ENCODE measurements around the gene RAB5B.
"Not testable (repeated sequence)": the region's sequence is repeated elsewhere in the genome, so short reads cannot be mapped to it uniquely, and the experiment has no call there.

The RAB5B gene

DNA sequence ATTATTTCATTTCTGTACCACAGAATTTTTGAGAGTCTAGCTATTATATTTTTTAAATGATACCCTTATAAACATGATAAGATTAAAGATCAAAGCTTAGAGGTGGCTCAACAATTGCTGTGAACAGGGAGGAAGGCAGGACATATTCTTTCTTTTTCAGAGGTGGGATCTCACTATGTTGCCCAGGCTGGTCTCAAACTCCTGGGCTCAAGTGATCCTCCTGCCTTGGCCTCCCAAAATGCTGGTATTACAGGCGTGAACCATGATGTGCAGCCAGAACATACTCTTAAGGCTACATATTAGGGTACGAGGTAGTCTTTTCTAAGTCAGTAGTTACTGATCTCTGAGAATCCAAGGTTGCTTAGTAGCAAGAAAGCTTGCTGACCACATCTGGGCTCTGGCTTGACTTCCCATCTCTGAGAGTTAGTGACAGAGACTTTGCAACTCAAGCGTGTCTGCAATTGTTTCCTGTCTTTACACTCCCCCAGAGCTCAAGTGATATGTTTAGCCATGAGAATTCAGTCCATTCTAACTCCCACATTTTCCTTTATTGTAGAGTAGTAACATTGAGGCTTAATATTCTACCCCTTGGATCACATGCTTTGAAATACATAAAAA is 8.6 kb downstream of the RAB5B start:
- Mint-ChIP-seq H3K36me3 (peaks cover 37% of the 10 kb centered on the region), H3K9me3 (no peaks in the 10 kb centered on the region), H3K27me3 (no peaks in the 10 kb centered on the region), H3K27ac (no peak overlapping the region), H3K4me3 (no peak overlapping the region), H3K4me1 (peaks cover 6% of the 10 kb centered on the region)
- DNase-seq, result no peak
- CTCF ChIA-PET, result interaction anchor here (1.2 to 2.4 kb wide), 2 partner anchors 13 to 15 kb away, joined by 3 to 13 read pairs; partner anchors contain the start of gene SUOX

DNA sequence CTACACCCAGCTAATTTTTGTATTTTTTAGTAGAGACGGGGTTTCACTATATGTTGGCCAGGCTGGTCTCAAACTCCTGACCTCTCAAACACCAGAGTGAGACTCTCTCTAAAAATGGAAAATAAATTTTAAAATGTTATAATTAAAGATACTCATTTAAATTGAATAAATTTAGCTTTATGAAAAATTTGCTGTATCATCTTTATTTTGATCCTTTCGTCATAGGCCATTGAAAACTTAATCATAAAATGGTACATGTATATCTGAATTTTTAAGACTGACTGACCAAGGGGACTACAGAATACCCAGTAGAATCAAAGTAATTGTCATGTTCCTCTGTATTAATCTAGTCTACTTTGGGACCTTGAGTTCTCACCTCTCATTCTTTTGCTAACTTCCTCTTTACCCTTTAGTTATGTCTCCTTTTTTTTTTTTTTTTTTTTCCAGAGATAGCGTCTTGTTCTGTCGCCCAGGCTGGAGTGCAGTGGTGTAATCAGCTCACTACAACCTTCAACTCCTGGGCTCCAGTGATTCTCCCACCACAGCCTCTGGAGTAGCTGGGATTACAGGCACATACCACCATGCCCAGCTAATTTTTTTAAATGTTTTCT is 9.5 kb downstream of the RAB5B start:
- peaks cover 36% of the 10 kb centered on the region for H3K36me3 Mint-ChIP-seq
- H3K4me3 Mint-ChIP-seq, result no peak overlapping the region
- no peak overlapping the region for H3K27ac Mint-ChIP-seq
- DNase-seq, result no peak
- CTCF ChIA-PET, result interaction anchor here (1.0 to 2.4 kb wide), 2 partner anchors 12 to 46 kb away, joined by 4 to 13 read pairs; no protein-coding TSS in a partner anchor
- H3K27me3 Mint-ChIP-seq, result no peaks in the 10 kb centered on the region
- H3K4me1 Mint-ChIP-seq, result peaks cover 2% of the 10 kb centered on the region
- H3K9me3 Mint-ChIP-seq, result no peaks in the 10 kb centered on the region

DNA sequence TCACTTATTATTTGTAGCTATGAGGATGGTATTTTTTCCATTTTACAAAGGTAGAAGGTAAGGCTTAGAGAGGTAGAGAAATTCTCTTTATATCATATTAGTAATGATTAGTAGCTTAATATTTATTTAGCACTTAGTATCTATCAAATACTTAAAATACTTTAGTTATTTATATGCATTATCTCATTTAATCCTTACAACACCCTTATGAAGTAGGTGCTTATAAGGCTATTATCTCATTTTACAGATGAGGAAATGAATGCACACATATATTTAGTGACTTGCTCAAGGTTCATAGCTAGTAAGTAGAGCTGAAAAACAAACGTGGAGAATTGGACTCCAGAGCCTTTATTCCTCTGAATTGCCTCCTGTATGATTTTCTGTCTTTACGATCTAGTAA is 11.0 kb downstream of the RAB5B start:
- peaks cover 37% of the 10 kb centered on the region for H3K36me3 Mint-ChIP-seq
- H3K27ac Mint-ChIP-seq, result no peak overlapping the region
- DNase-seq, result no peak

DNA sequence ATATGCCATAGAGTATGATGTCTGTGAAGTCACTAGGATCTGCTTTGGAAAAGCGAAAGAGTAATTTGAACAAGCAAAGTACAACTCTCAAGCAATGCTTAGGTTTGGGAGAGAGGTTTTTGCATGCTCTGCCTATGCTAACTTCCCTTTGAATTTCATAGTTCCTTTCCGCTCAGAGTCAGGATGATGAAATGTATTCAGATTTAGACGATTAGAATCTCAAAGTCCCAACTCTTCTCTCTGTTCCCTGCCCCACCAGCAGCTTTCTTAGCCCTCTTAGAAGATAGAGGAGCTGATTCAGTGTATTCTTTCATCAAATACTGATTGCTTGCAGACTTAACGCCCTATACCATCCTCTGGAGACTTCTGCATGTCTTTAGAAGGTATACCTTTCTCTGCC is 11.5 kb downstream of the RAB5B start:
- DNase-seq, result no peak
- no peaks in the 10 kb centered on the region for H3K27me3 Mint-ChIP-seq
- no peaks in the 10 kb centered on the region for H3K9me3 Mint-ChIP-seq
- CTCF ChIA-PET, result interaction anchor here (1.0 to 2.0 kb wide), 4 partner anchors 10 to 47 kb away, joined by 3 to 17 read pairs (median 6); partner anchors contain the start of gene RAB5B
- H3K27ac Mint-ChIP-seq, result no peak overlapping the region
- no peaks in the 10 kb centered on the region for H3K4me1 Mint-ChIP-seq
- no peak overlapping the region for H3K4me3 Mint-ChIP-seq
- H3K36me3 Mint-ChIP-seq, result peaks cover 39% of the 10 kb centered on the region

More for the DNA sequence above, 11.0 kb downstream of the RAB5B start:
- no peaks in the 10 kb centered on the region for H3K9me3 Mint-ChIP-seq
- H3K4me1 Mint-ChIP-seq, result no peaks in the 10 kb centered on the region
- CTCF ChIA-PET, result interaction anchor here (0.7 to 2.0 kb wide), 5 partner anchors 10 to 215 kb away, joined by 3 to 17 read pairs (median 6); partner anchors contain the start of genes RAB5B and SUOX
- no peaks in the 10 kb centered on the region for H3K27me3 Mint-ChIP-seq
- no peak overlapping the region for H3K4me3 Mint-ChIP-seq

DNA sequence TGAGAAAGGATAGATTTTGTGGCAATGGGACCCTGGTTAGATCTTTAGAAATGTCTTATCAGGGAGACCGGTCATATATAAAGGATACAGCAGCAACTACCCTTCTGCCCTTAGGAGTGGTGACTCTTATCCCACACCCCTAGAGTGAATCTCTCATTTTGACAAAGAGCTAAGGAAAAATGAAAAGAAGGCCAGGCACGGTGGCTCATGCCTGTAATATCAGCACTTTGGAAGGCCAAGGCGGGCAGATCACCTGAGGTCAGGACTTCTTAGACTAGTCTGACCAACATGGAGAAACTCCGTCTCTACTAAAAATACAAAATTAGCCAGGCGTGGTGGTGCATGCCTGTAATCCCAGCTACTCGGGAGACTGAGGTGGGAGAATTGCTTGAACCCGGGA is 12.1 kb downstream of the RAB5B start:
- not testable (repeated sequence) for H3K27me3 Mint-ChIP-seq, DNase-seq, H3K4me3 Mint-ChIP-seq, H3K27ac Mint-ChIP-seq, H3K4me1 Mint-ChIP-seq, H3K9me3 Mint-ChIP-seq
- CTCF ChIA-PET, result interaction anchor here (1.0 to 2.0 kb wide), 4 partner anchors 10 to 47 kb away, joined by 3 to 17 read pairs (median 3); no protein-coding TSS in a partner anchor
- H3K36me3 Mint-ChIP-seq, result peaks cover 45% of the 10 kb centered on the region

DNA sequence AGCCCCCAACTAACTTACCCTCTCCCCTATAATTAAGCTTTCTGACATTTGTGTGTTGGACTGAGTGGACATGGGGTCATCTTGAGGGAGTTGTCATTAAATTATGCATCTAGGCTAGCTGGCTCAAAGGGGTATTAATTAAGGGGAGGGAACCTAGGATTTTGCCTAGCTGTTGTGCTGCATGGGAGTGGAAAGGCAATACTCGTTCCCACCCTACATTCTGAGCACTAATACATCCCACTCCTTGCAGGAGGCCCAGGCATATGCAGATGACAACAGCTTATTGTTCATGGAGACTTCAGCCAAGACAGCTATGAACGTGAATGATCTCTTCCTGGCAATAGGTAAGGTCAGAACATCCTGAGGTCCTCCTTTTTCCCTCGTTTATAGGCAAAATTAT is 17.2 kb downstream of the RAB5B start:
- H3K4me1 Mint-ChIP-seq, result peaks cover 5% of the 10 kb centered on the region
- H3K27ac Mint-ChIP-seq, result no peak overlapping the region
- peaks cover 54% of the 10 kb centered on the region for H3K36me3 Mint-ChIP-seq

DNA sequence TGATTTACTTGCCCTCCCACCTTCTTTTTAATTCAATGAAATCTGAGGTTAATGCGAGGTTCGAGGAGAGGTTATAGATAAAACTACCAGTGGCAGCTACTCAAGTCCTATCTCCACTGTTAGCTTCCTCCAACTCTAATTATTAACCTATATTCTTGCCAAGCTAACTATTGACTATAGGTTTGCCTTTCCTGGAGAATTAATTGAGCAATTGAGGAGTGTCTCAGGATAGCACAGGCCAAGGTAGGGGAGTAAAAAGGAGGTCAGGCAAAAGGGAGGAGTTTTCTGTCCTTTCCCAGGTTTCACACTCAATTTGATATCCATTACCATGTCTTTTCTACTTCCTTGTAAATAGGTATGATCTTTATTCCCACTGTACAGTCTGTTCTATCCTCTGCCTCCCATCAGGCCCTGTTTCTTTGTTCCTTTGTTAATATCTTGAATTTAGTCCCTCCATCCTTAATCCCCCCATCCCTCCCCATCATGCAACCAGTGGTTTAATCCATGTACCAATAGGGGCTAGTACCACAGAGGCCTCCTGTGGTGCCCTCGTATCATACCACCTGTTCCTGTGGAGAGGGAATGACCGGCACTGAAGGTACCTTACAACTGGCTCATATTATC is 19.5 kb downstream of the RAB5B start:
- Mint-ChIP-seq H3K27ac (peak overlapping the region; percentile 11), H3K9me3 (no peaks in the 10 kb centered on the region), H3K4me3 (no peak overlapping the region), H3K27me3 (peaks cover 16% of the 10 kb centered on the region), H3K4me1 (peaks cover 24% of the 10 kb centered on the region), H3K36me3 (peaks cover 48% of the 10 kb centered on the region)
- CTCF ChIA-PET, result interaction anchor here (7.3 kb wide), 1 partner anchor 33 kb away, joined by 128 read pairs; no protein-coding TSS in a partner anchor
- DNase-seq, result no peak

More for the DNA sequence above, 17.2 kb downstream of the RAB5B start:
- Mint-ChIP-seq H3K9me3 (no peaks in the 10 kb centered on the region), H3K27me3 (no peaks in the 10 kb centered on the region), H3K4me3 (no peak overlapping the region)
- no peak for DNase-seq
- CTCF ChIA-PET, result interaction anchor here (1.5 to 7.3 kb wide), 3 partner anchors 18 to 49 kb away, joined by 3 to 128 read pairs (median 3); no protein-coding TSS in a partner anchor

DNA sequence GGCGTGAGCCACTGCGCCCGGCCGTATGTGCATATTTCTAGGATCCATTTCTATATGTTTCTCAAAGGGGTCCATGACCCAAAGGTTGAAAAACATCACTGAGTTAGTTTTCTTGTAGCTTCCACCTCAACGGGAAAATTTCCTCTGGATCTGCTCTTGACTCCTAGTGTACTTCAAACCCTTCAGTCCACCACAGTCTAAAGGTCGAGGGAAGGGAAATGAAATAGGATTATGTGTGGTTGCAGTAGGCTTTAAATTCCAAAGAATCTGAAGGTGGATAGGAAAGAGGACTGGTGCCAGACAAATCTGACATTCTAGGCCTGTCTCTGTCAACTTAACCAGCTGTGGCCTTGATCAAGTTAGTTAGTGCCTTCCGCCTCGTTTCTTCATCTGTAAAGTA is 21.5 kb downstream of the RAB5B start:
- Mint-ChIP-seq H3K4me1 (peaks cover 35% of the 10 kb centered on the region), H3K36me3 (peaks cover 39% of the 10 kb centered on the region), H3K4me3 (no peak overlapping the region), H3K27ac (peak overlapping the region; percentile 11), H3K9me3 (no peaks in the 10 kb centered on the region), H3K27me3 (peaks cover 30% of the 10 kb centered on the region)
- CTCF ChIA-PET, result interaction anchor here (0.7 to 7.3 kb wide), 21 partner anchors 10 to 268 kb away, joined by 3 to 128 read pairs (median 7); partner anchors contain the start of genes RAB5B, RPL41, SMARCC2 and ZC3H10
- no peak for DNase-seq

DNA sequence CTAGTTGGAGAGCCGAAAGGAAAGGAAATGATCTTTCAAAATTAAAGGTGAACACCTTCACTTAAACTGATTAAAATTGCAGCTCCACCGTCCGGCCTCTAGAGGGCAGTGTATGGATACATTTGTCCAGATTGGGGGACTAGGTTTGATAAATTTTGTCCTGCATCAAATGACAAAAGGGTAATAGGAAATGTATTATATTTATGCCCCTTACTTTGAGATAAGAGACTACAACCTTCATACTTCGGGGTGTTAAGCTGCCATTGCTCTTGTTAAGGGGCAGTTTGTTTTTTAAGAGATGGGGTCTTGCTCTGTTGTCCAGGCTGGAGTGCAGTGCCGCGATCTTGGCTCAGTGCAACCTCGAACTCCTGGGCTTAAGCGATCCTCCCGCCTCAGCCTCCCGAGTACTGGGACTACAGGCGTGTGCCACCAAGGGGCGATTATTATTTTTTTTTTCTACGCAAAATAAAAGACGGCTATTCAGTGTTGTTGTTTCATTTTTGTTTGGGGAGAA is 22.4 kb downstream of the RAB5B start:
- Mint-ChIP-seq H3K4me1 (peaks cover 35% of the 10 kb centered on the region), H3K27me3 (peaks cover 30% of the 10 kb centered on the region), H3K4me3 (peak overlapping the region; percentile 57), H3K27ac (peak overlapping the region; percentile 42), H3K9me3 (no peaks in the 10 kb centered on the region), H3K36me3 (peaks cover 30% of the 10 kb centered on the region)
- peak; percentile 77 for DNase-seq
- CTCF ChIA-PET, result interaction anchor here (0.7 to 7.3 kb wide), 28 partner anchors 9 to 267 kb away, joined by 3 to 128 read pairs (median 5); partner anchors contain the start of genes IKZF4, RAB5B, RPL41 and SMARCC2

DNA sequence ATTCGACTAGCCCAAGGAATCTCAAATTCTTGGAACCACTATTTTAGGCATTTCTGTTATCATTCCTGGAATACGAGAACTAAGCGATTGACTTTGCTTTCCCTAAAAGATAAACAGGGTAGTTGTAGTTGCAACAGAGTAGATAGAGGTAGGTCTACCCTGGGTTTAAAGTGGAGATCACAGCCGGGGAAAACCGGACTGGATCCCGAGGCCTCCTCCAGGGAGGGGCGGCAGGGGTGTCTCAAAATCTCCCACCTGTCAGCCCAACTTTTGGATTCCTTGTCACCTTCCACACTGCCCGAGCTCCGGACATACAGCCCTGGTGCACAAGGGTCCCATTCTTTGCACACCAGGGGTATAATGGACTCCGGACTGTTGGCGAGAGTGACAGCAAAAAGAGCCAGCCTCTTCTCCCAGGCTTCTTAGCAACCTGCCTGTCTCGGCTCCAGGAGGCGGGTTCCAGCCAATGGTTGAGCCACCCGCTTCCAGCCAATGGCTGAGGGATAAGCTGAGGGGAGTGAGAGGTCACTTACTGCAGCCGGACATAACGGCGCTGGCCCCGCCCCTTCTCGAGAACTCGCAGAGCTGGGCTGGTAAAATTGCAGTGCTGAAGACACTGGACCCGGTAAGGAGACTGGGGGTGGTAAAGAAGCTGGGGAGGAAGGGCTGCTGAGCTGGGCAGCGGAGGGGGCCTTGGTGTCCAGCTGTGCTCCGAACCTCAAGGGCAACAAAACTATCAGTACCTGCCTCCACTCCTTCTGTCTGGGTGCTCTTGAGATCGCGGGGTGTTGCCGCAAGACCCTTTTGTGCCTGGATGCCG is 23.0 kb downstream of the RAB5B start, which contains the start of gene SUOX:
Gene SUOX (plus strand): TSS at position 562 of the 820 bp plus-strand sequence. CDS start 4,946 bp downstream, outside the sequence.
- CTCF ChIA-PET, result interaction anchor here (0.7 to 7.3 kb wide), 20 partner anchors 10 to 327 kb away, joined by 3 to 128 read pairs (median 6); partner anchors contain the start of genes IKZF4, RAB5B, RPL41 and ZC3H10
- peak; percentile 54 for DNase-seq
- peak within 1 kb of the TSS; percentile 42 for H3K27ac Mint-ChIP-seq
- peaks cover 35% of the 10 kb centered on the region for H3K4me1 Mint-ChIP-seq
- H3K9me3 Mint-ChIP-seq, result no peaks in the 10 kb centered on the region
- peak within 1 kb of the TSS; percentile 57 for H3K4me3 Mint-ChIP-seq
- peaks cover 24% of the 10 kb centered on the region for H3K36me3 Mint-ChIP-seq
- peaks cover 30% of the 10 kb centered on the region for H3K27me3 Mint-ChIP-seq

DNA sequence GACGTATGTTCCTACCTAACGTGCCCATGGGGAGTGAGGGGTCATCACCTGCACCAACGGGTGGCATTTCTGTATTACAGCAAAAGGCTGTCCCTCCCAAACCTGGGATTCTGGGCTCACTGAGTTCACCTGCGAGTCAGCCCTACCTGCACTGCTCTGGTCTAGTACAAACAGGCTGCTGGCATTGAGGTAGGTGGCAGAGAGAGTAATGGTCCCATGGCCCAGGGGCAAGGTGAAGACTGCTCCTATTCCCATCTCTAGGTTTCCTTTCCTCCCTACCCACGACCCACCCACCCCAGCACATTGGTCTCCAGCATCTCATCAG is 23.6 kb downstream of the RAB5B start:
- CTCF ChIA-PET, result interaction anchor here (0.7 to 7.3 kb wide), 9 partner anchors 10 to 327 kb away, joined by 3 to 128 read pairs (median 8); partner anchors contain the start of genes IKZF4 and RAB5B
- Mint-ChIP-seq H3K4me1 (peaks cover 35% of the 10 kb centered on the region), H3K36me3 (peaks cover 18% of the 10 kb centered on the region), H3K9me3 (no peaks in the 10 kb centered on the region), H3K4me3 (peak overlapping the region; percentile 56), H3K27me3 (peaks cover 30% of the 10 kb centered on the region), H3K27ac (no peak overlapping the region)
- DNase-seq, result no peak

DNA sequence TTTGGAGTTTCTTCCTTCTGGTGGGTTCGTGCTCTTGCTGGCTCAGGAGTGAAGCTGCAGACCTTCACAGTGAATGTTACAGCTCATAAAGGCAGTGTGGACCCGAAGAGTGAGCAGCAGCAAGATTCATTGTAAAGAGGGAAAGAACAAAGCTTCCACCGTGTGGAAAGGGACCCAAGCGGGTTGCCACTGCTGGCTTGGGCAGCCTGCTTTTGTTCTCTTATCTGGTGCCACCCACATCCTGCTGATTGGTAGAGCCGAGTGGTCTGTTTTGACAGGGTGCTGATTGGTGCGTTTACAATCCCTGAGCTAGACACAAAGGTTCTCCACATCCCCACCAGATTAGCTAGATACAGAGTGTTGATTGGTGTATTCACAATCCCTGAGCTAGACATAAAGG is 25.6 kb downstream of the RAB5B start:
- CTCF ChIA-PET, result interaction anchor here (2.4 kb wide), 1 partner anchor 30 kb away, joined by 19 read pairs; no protein-coding TSS in a partner anchor
- H3K9me3 Mint-ChIP-seq, H3K4me3 Mint-ChIP-seq, H3K36me3 Mint-ChIP-seq: not testable (repeated sequence)
- Mint-ChIP-seq H3K27me3 (peaks cover 33% of the 10 kb centered on the region), H3K4me1 (peaks cover 33% of the 10 kb centered on the region), H3K27ac (peak overlapping the region; percentile 28)
- DNase-seq, result peak; percentile 29

DNA sequence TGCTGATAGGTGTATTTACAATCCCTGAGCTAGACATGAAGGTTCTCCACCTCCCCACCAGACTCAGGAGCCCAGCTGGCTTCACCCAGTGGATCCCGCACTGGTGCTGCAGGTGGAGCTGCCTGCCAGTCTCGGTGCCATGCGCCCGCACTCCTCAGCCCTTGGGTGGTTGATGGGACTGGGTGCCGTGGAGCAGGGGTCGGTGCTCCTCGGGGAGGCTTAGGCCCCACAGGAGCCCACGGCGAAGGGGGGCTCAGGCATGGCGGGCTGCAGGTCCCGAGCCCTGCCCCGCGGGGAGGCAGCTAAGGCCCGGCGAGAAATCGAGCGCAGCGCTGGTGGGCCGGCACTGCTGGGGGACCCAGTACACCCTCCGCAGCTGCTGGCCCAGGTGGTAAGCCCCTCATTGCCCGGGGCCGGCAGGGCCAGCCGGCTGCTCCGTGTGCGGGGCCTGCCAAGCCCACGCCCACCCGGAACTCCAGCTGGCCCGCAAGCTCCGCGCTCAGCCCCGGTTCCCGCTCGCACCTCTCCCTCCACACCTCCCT is 26.2 kb downstream of the RAB5B start:
- not testable (repeated sequence) for H3K4me3 Mint-ChIP-seq, H3K36me3 Mint-ChIP-seq, H3K9me3 Mint-ChIP-seq, DNase-seq, H3K27ac Mint-ChIP-seq
- CTCF ChIA-PET, result interaction anchor here (2.4 kb wide), 1 partner anchor 29 kb away, joined by 19 read pairs; no protein-coding TSS in a partner anchor
- H3K27me3 Mint-ChIP-seq, result peaks cover 34% of the 10 kb centered on the region
- peaks cover 35% of the 10 kb centered on the region for H3K4me1 Mint-ChIP-seq

Measured in activated naive CD4-positive, alpha-beta T cell treated with anti-CD3 and anti-CD28 coated beads, Interleukin-2, amount 10 ng/mL, durations not matched to agents 7 days and 5 days (primary cell).